SU-DHL-6 (cell line): ENCODE measurements around the gene PRDM11.

Experiments used
- H2AFZ ChIP-seq: fragments of 200-600 bp; sonication (generic); 2 replicates; pipeline ENCODE4 v1.6.1; 2014; ENCODE audit warnings: low read depth, mild to moderate bottlenecking, moderate library complexity, mixed read lengths, antibody characterized with exemption, low read length; ENCODE audit not compliant: severe bottlenecking
- H3F3A ChIP-seq: fragments of 200-600 bp; shearing (Covaris generic); 2 replicates; pipeline ENCODE4 v1.6.0; 2016; ENCODE audit warnings: antibody characterized with exemption, mild to moderate bottlenecking; ENCODE audit not compliant: insufficient read depth
- H3K27ac ChIP-seq: fragments of 200-600 bp; sonication (generic); 2 replicates; pipeline ENCODE4 v1.5.1; 2016; ENCODE audit warnings: low read depth, mild to moderate bottlenecking, low read length, moderate library complexity, mixed read lengths
- H3K27me3 ChIP-seq: fragments of 200-600 bp; sonication (generic), shearing (Covaris generic); 2 replicates; pipeline ENCODE4 v1.6.0; 2014; ENCODE audit warnings: mild to moderate bottlenecking, low read length
- H3K36me3 ChIP-seq: fragments of 200-600 bp; sonication (generic); 2 replicates; pipeline ENCODE4 v1.6.1; 2014; ENCODE audit warnings: mild to moderate bottlenecking, low read length, mixed read lengths
- H3K4me2 ChIP-seq: fragments of 300-600, 200-600 bp; shearing (Covaris generic), sonication (generic); 2 replicates; pipeline ENCODE4 v1.6.0; 2014; ENCODE audit warnings: low read length, low read depth, mild to moderate bottlenecking; ENCODE audit not compliant: poor library complexity, severe bottlenecking
- H3K4me3 ChIP-seq: fragments of 200-600 bp; sonication (generic); 2 replicates; pipeline ENCODE4 v1.5.1; 2014; ENCODE audit warnings: antibody characterized with exemption, low read length, mild to moderate bottlenecking, mixed read lengths; ENCODE audit not compliant: insufficient read depth, poor library complexity, severe bottlenecking
- H3K79me2 ChIP-seq: fragments of 200-600 bp; sonication (generic); 2 replicates; pipeline ENCODE4 v1.6.1; 2014; ENCODE audit warnings: mild to moderate bottlenecking, low read length, moderate library complexity; ENCODE audit not compliant: insufficient read depth
- H3K9ac ChIP-seq: fragments of 200-600 bp; sonication (generic); 2 replicates; pipeline ENCODE4 v1.7.0; 2014; ENCODE audit warnings: mild to moderate bottlenecking, low read length
- H3K9me2 ChIP-seq: fragments of 200-600 bp; sonication (generic); replicated peaks from 2 replicates; pipeline ENCODE4 v1.6.1; 2014; ENCODE audit warnings: low read length; ENCODE audit not compliant: insufficient read depth
- H3K9me3 ChIP-seq: fragments of 200-600 bp; sonication (generic); 2 replicates; pipeline ENCODE4 v1.6.1; 2014; ENCODE audit warnings: low read length, mixed read lengths; ENCODE audit not compliant: insufficient read depth
- H4K20me1 ChIP-seq: fragments of 200-600 bp; sonication (generic); 2 replicates; pipeline ENCODE4 v1.6.1; 2014; ENCODE audit warnings: low read depth, mild to moderate bottlenecking, antibody characterized with exemption, low read length, moderate library complexity, mixed read lengths
- CTCF ChIP-seq: fragments of 200-600 bp; sonication (generic); IDR thresholded peaks from one replicate; pipeline ENCODE4 v1.5.1; 2017; ENCODE audit warnings: antibody characterized with exemption, mild to moderate bottlenecking, low read length, moderate library complexity; ENCODE audit not compliant: insufficient read depth, poor library complexity, severe bottlenecking
- EZH2phosphoT487 ChIP-seq: fragments of 200-600 bp; sonication (generic), shearing (Covaris generic); conservative IDR thresholded peaks from 2 replicates; pipeline ENCODE4 v1.6.1; 2018; ENCODE audit warnings: mild to moderate bottlenecking, antibody characterized with exemption, low read length, moderate library complexity, mixed read lengths

PRDM11 gene

GRCh38 chr11:45243967-45244366 lies 97.5 kb downstream of the PRDM11 start:
- no peaks in the 10 kb centered on the region for H3K27me3 ChIP-seq
- no peaks in the 10 kb centered on the region for H3K9me2 ChIP-seq
- H3K9me3 ChIP-seq: no peaks in the 10 kb centered on the region
- H3K4me2 ChIP-seq: no peak overlapping the region
- no peak for TF ChIP-seq EZH2phosphoT487
- no peak for TF ChIP-seq CTCF
- H3K79me2 ChIP-seq: no peaks in the 10 kb centered on the region
- H3K36me3 ChIP-seq: no peaks in the 10 kb centered on the region
- no peak overlapping the region for H2AFZ ChIP-seq
- H3K4me3 ChIP-seq: no peak overlapping the region
- no peaks in the 10 kb centered on the region for H4K20me1 ChIP-seq
- no peaks in the 10 kb centered on the region for H3F3A ChIP-seq
- H3K27ac ChIP-seq: no peak overlapping the region
- H3K9ac ChIP-seq: no peak overlapping the region

- Histone ChIP-seq H3K27me3 (no peaks in the 10 kb centered on the region), H3K9ac (no peak overlapping the region), H3K9me2 (no peaks in the 10 kb centered on the region), H3K9me3 (no peaks in the 10 kb centered on the region), H3K4me3 (no peak overlapping the region), H4K20me1 (no peaks in the 10 kb centered on the region), H3K36me3 (no peaks in the 10 kb centered on the region), H3F3A (no peaks in the 10 kb centered on the region), H3K4me2 (no peak overlapping the region), H2AFZ (no peak overlapping the region), H3K79me2 (no peaks in the 10 kb centered on the region), H3K27ac (no peak overlapping the region)
- no peak for TF ChIP-seq EZH2phosphoT487
- TF ChIP-seq CTCF: no peak
These were observed 99.0 kb downstream of the PRDM11 start for GRCh38 chr11:45245218-45246045.

GRCh38 chr11:45246241-45246640 lies 99.8 kb downstream of the PRDM11 start:
- H3K4me3 ChIP-seq: no peak overlapping the region
- H3K36me3 ChIP-seq: no peaks in the 10 kb centered on the region
- H3K27ac ChIP-seq: no peak overlapping the region
- H3K9me3 ChIP-seq: no peaks in the 10 kb centered on the region
- H2AFZ ChIP-seq: no peak overlapping the region
- TF ChIP-seq EZH2phosphoT487 (no peak), CTCF (no peak)
- H3F3A ChIP-seq: no peaks in the 10 kb centered on the region
- H3K9me2 ChIP-seq: no peaks in the 10 kb centered on the region
- H3K9ac ChIP-seq: no peak overlapping the region
- H3K27me3 ChIP-seq: no peaks in the 10 kb centered on the region
- H4K20me1 ChIP-seq: no peaks in the 10 kb centered on the region
- H3K79me2 ChIP-seq: no peaks in the 10 kb centered on the region
- H3K4me2 ChIP-seq: no peak overlapping the region
